H1 (cell line): ENCODE data around the gene DNAJC17. TPM values are rescaled to one million over a fixed set of nuclear protein-coding genes. Genes with fewer than 3 reads are reported as not detected.

ENCODE experiments used
- CTCF ChIA-PET: fragments of 300-600 bp; sonication (Branson Sonifier 250); formaldehyde crosslinking; loops from one replicate; lab custom pipeline; 2021; ENCODE audit not compliant: partially characterized antibody; lab: Charles Lee
- POLR2A ChIA-PET: fragments of 300-600 bp; sonication (Branson Sonifier 250); formaldehyde crosslinking; loops from one replicate; lab custom pipeline; 2021; ENCODE audit warnings: inconsistent platforms; ENCODE audit not compliant: partially characterized antibody; lab: Charles Lee
- DNase-seq, 2 experiments: peaks; one replicate each; pipeline versions ENCODE4 v3.0.0 to v3.0.0-alpha.2; 2010 to 2022; ENCODE audit warnings: low spot score in 2 of 2, low read depth in 1 of 2, mixed read lengths in 1 of 2
- FAIRE-seq: peaks from 2 replicates; lab custom pipeline; 2011; peaks lifted over from hg19 to GRCh38; lab: Jason Lieb, UNC
- H2AFZ ChIP-seq: 2 replicates; pipeline ENCODE4 v1.8.1; 2012; ENCODE audit warnings: low read length, inconsistent platforms
- H2AK5ac ChIP-seq: 2 replicates; pipeline ENCODE4 v1.6.1; 2013; ENCODE audit warnings: low read depth, low read length
- H2BK120ac ChIP-seq: replicated peaks from 2 replicates; pipeline ENCODE3; 2013; ENCODE audit warnings: low read depth, low read length, inconsistent platforms
- H2BK12ac ChIP-seq: 2 replicates; pipeline ENCODE4 v1.6.1; 2013; ENCODE audit warnings: low read depth, low read length
- H2BK15ac ChIP-seq: 2 replicates; pipeline ENCODE4 v1.6.1; 2013; ENCODE audit warnings: low read length
- H2BK20ac ChIP-seq: 2 replicates; pipeline ENCODE4 v1.6.1; 2013; ENCODE audit warnings: low read length
- H2BK5ac ChIP-seq: 2 replicates; pipeline ENCODE4 v1.6.1; 2013; ENCODE audit warnings: low read depth, low read length
- H3K14ac ChIP-seq: 2 replicates; pipeline ENCODE4 v1.6.1; 2013; ENCODE audit warnings: inconsistent platforms; ENCODE audit not compliant: insufficient read length
- H3K18ac ChIP-seq: 2 replicates; pipeline ENCODE4 v1.6.1; 2013; ENCODE audit warnings: low read length; ENCODE audit errors: extremely low read depth
- H3K23ac ChIP-seq: 2 replicates; pipeline ENCODE4 v1.6.1; 2013; ENCODE audit warnings: inconsistent platforms; ENCODE audit not compliant: insufficient read length
- H3K23me2 ChIP-seq: 2 replicates; pipeline ENCODE4 v1.6.1; 2013; ENCODE audit warnings: low read depth, low read length
- H3K27ac ChIP-seq: 2 replicates; pipeline ENCODE4 v1.6.1; 2011; ENCODE audit warnings: low read depth, low read length, inconsistent platforms
- H3K27me3 ChIP-seq, 4 experiments: replicated peaks in 1 of 4; 1 replicate in 1 of 4; 2 replicates in 3 of 4; pipeline versions ENCODE4 v1.6.1 to v1.8.1; 2011 to 2013; ENCODE audit warnings: low read length in 3 of 4, mild to moderate bottlenecking in 3 of 4, inconsistent platforms in 2 of 4, mixed read lengths in 2 of 4, moderate library complexity in 1 of 4; ENCODE audit not compliant: control insufficient read depth in 3 of 4, insufficient read depth in 3 of 4; ENCODE audit errors: extremely low read depth in 1 of 4
- H3K36me3 ChIP-seq, 4 experiments: 2 replicates each; pipeline versions ENCODE4 v1.6.1 to v1.8.1; 2011 to 2013; ENCODE audit warnings: mild to moderate bottlenecking in 4 of 4, low read length in 3 of 4, moderate library complexity in 2 of 4, control low read depth in 1 of 4, inconsistent platforms in 1 of 4; ENCODE audit not compliant: insufficient read depth in 4 of 4, control insufficient read depth in 2 of 4
- H3K4ac ChIP-seq: replicated peaks from 2 replicates; pipeline ENCODE3; 2013; ENCODE audit warnings: low read length, low read depth, mixed read lengths, inconsistent platforms; ENCODE audit not compliant: insufficient read length
- H3K4me1 ChIP-seq, 4 experiments: replicated peaks in 1 of 4; 1 replicate in 1 of 4; 2 replicates in 3 of 4; pipeline versions ENCODE4 v1.6.1 to v1.8.1; 2011 to 2013; ENCODE audit warnings: low read length in 3 of 4, inconsistent platforms in 2 of 4, mixed read lengths in 1 of 4; ENCODE audit not compliant: insufficient read depth in 4 of 4, control insufficient read depth in 3 of 4
- H3K4me2 ChIP-seq, 2 experiments: 2 replicates each; pipeline versions ENCODE4 v1.6.1 to v1.8.1; 2011 to 2013; ENCODE audit warnings: low read depth in 2 of 2, low read length in 2 of 2, control low read depth in 1 of 2, inconsistent platforms in 1 of 2, mild to moderate bottlenecking in 1 of 2; ENCODE audit not compliant: insufficient read depth in 1 of 2
- H3K4me3 ChIP-seq, 4 experiments: fragments of 200-600, 300-600 bp in 1 of 4; sonication (generic), shearing (Covaris generic), sonication (Bioruptor Twin) in 1 of 4; 2 replicates each; pipeline versions ENCODE4 v1.5.1 to v1.8.1; 2011 to 2016; ENCODE audit warnings: low read length in 4 of 4, low read depth in 3 of 4, control low read depth in 2 of 4, inconsistent platforms in 2 of 4, mild to moderate bottlenecking in 2 of 4, mixed read lengths in 1 of 4, moderate library complexity in 1 of 4; ENCODE audit not compliant: insufficient read depth in 2 of 4; ENCODE audit errors: extremely low read depth in 1 of 4
- H3K56ac ChIP-seq: replicated peaks from 2 replicates; pipeline ENCODE3; 2013; ENCODE audit warnings: low read depth, mild to moderate bottlenecking, mixed read lengths, low read length, inconsistent platforms; ENCODE audit not compliant: insufficient read length
- H3K79me1 ChIP-seq: 2 replicates; pipeline ENCODE4 v1.6.1; 2013; ENCODE audit warnings: low read depth, low read length, control low read depth
- H3K79me2 ChIP-seq, 2 experiments: 2 replicates each; pipeline versions ENCODE4 v1.6.1 to v1.8.1; 2012 to 2013; ENCODE audit warnings: low read length in 2 of 2, mild to moderate bottlenecking in 2 of 2, inconsistent platforms in 1 of 2; ENCODE audit not compliant: insufficient read depth in 2 of 2, control insufficient read depth in 1 of 2
- H3K9ac ChIP-seq, 4 experiments: replicated peaks in 1 of 4; 1 replicate in 1 of 4; 2 replicates in 3 of 4; pipeline versions ENCODE4 v1.6.1 to v1.8.1; 2011 to 2013; ENCODE audit warnings: low read depth in 3 of 4, low read length in 3 of 4, control low read depth in 2 of 4, mild to moderate bottlenecking in 2 of 4, moderate library complexity in 2 of 4, inconsistent platforms in 1 of 4; ENCODE audit errors: extremely low read depth in 1 of 4
- H3K9me3 ChIP-seq, 2 experiments: 2 replicates each; pipeline versions ENCODE4 v1.6.1 to v1.8.1; 2012 to 2013; ENCODE audit warnings: mild to moderate bottlenecking in 2 of 2, moderate library complexity in 2 of 2, control low read depth in 1 of 2, inconsistent platforms in 1 of 2, low read depth in 1 of 2, low read length in 1 of 2, mixed read lengths in 1 of 2; ENCODE audit not compliant: insufficient read depth in 2 of 2
- H4K20me1 ChIP-seq, 2 experiments: replicated peaks in 1 of 2; 2 replicates each; pipeline versions ENCODE3 to v1.8.1; 2011 to 2013; ENCODE audit warnings: inconsistent platforms in 2 of 2, low read length in 2 of 2, mild to moderate bottlenecking in 1 of 2; ENCODE audit not compliant: insufficient read depth in 2 of 2, control insufficient read depth in 1 of 2
- H4K5ac ChIP-seq: 2 replicates; pipeline ENCODE4 v1.6.1; 2013; ENCODE audit warnings: low read length, low read depth, mixed read lengths, inconsistent platforms; ENCODE audit not compliant: insufficient read length
- H4K8ac ChIP-seq: 2 replicates; pipeline ENCODE4 v1.8.0; 2013; ENCODE audit warnings: mild to moderate bottlenecking, moderate library complexity, low read length, inconsistent platforms; ENCODE audit not compliant: insufficient read depth; ENCODE audit errors: extremely low read depth
- H4K91ac ChIP-seq: replicated peaks from 2 replicates; pipeline ENCODE3; 2013; ENCODE audit warnings: low read length, mixed read lengths, inconsistent platforms; ENCODE audit not compliant: insufficient read length
- ASH2L ChIP-seq: fragments of 200-600, 300-600 bp; sonication (generic); IDR thresholded peaks from one replicate; pipeline ENCODE4 v1.7.1; 2017; ENCODE audit warnings: low read length
- CBX5 ChIP-seq: fragments of 300-800, 300-1000 bp; sonication (generic); IDR thresholded peaks from 2 replicates; pipeline ENCODE4 v1.7.1; 2016; ENCODE audit warnings: antibody characterized with exemption, low read length, low read depth
- RAD21 ChIP-seq, 2 experiments: IDR thresholded peaks in 1 of 2; conservative IDR thresholded peaks in 1 of 2; 2 replicates each; pipeline ENCODE4 v1.6.1; 2011; ENCODE audit warnings: low read depth in 2 of 2, low read length in 2 of 2, improper control_type of control experiment in 1 of 2, inconsistent platforms in 1 of 2, mild to moderate bottlenecking in 1 of 2, moderate library complexity in 1 of 2
- RBBP5 ChIP-seq: IDR thresholded peaks from 2 replicates; pipeline ENCODE4 v1.7.1; 2012; ENCODE audit warnings: low read depth, mild to moderate bottlenecking, inconsistent platforms, low read length, moderate library complexity, borderline replicate concordance
- RFX5 ChIP-seq: IDR thresholded peaks from 2 replicates; pipeline ENCODE4 v1.6.1; 2011; ENCODE audit warnings: low read depth, low read length, improper control_type of control experiment, borderline replicate concordance
- TCF12 ChIP-seq: IDR thresholded peaks from 2 replicates; pipeline ENCODE4 v1.6.1; 2011; ENCODE audit warnings: low read depth, mild to moderate bottlenecking, low read length
- WGBS, 2 experiments: shearing (Covaris generic) in 1 of 2; methylation state at CpG; one replicate each; pipeline versions ENCODE4 v1.1.6 to v1.1.7; 2013 to 2015; ENCODE audit warnings: low lambda C conversion rate in 2 of 2, mixed read lengths in 2 of 2, inconsistent platforms in 1 of 2, low coverage in 1 of 2, missing lambda C conversion rate in 1 of 2; ENCODE audit not compliant: insufficient replicate concordance in 2 of 2, insufficient coverage in 1 of 2, insufficient read length in 1 of 2; ENCODE audit errors: extremely low coverage in 1 of 2, missing lambda C conversion rate in 1 of 2; 5-methylcytosine and 5-hydroxymethylcytosine counted together
- polyA plus RNA-seq, 7 experiments: library from polyadenylated mRNA; depleted of rRNA in 3 of 7; stranded (reverse) in 5 of 7; unstranded in 2 of 7; fragments of >200 nt in 5 of 7; fragments of 200-250 nt in 2 of 7; gene quantifications; 1 replicate in 5 of 7; 2 replicates in 1 of 7; 4 replicates in 1 of 7; pipeline versions ENCODE4 v1.2.1 to v1.2.3, GENCODE V29; 2011 to 2013; ENCODE audit warnings: missing spikeins in 2 of 7, mixed read lengths in 2 of 7
- total RNA-seq: library from RNA; stranded (reverse); fragmentation: NEBNext Ultra II Directional; extraction: Animal tissue kit (Norgen Biotek cat#: 25700); gene quantifications from 2 replicates; pipeline ENCODE4 v1.2.1, GENCODE V29; 2021

Gene DNAJC17
- total and polyA plus RNA-seq, 2 of the 8 experiments (the other 6 are each of a cell fraction or from before 2014, with no cell fraction given), result 39.5 to 45.4 TPM

GRCh38 chr15:40808861-40809450 is 1.7 kb upstream of the DNAJC17 start:
- WGBS, 2 experiments, result 83% methylated on average over 7 of the region's 8 CpGs; no CpG with 5 or more reads in 1 of the 2 experiments
- no peaks in the 10 kb centered on the region for H3K79me1 ChIP-seq
- H3K9me3 ChIP-seq, result no peaks in the 10 kb centered on the region
- no peak for FAIRE-seq
- ChIA-PET POLR2A (no interaction called here), CTCF (interaction anchor here (0.6 to 1.4 kb wide), 3 partner anchors 36 to 74 kb away, joined by 3 to 4 read pairs (median 3); partner anchors contain the start of gene GCHFR)
- no peak overlapping the region for H2BK20ac ChIP-seq
- H3K79me2 ChIP-seq, result no peaks in the 10 kb centered on the region
- no peaks in the 10 kb centered on the region for H3K27me3 ChIP-seq
- no peak overlapping the region for H4K91ac ChIP-seq
- peaks cover 0 to 2% (median 0%) of the 10 kb centered on the region in 4 experiments; a peak in 1 of 8 replicates for H3K36me3 ChIP-seq
- no peak overlapping the region for H2BK15ac ChIP-seq
- H3K14ac ChIP-seq, result no peak overlapping the region
- peak overlapping the region in 1 of 4 experiments; percentile 44; a peak in 1 of 7 replicates for H3K9ac ChIP-seq
- no peak overlapping the region for H3K23ac ChIP-seq
- peaks cover 7% of the 10 kb centered on the region; the same call in 1 of the 2 replicates for H3K23me2 ChIP-seq
- no peak overlapping the region; a peak in 1 of 4 replicates for H3K4me2 ChIP-seq
- H4K20me1 ChIP-seq, result no peaks in the 10 kb centered on the region
- no peak overlapping the region for H4K5ac ChIP-seq
- no peak overlapping the region for H2BK120ac ChIP-seq
- H2AFZ ChIP-seq, result no peak overlapping the region
- no peak overlapping the region for H2BK5ac ChIP-seq
- no peak overlapping the region for H2BK12ac ChIP-seq
- H3K4me1 ChIP-seq, result peaks cover 0 to 10% (median 5%) of the 10 kb centered on the region in 4 experiments; a peak in 5 of 7 replicates
- no peak overlapping the region for H3K4ac ChIP-seq
- no peak for DNase-seq
- no peak overlapping the region for H2AK5ac ChIP-seq
- no peak for TF ChIP-seq RBBP5
- no peak for TF ChIP-seq ASH2L
- TF ChIP-seq RAD21 (IDR thresholded peaks at IDR 0.05 in 1 of 2, conservative IDR thresholded peaks at IDR 0.05 in 1 of 2; ENCODE audit: low read depth in 2 of 2, low read length in 2 of 2), result no peak
- no peak for TF ChIP-seq TCF12
- TF ChIP-seq CBX5, result no peak
- TF ChIP-seq RFX5, result no peak
- H3K4me3 ChIP-seq, result no peak overlapping the region
- H3K56ac ChIP-seq, result no peak overlapping the region
- no peak overlapping the region for H3K27ac ChIP-seq
- H3K18ac ChIP-seq, result no peak overlapping the region
- no peak overlapping the region; the same call in 1 of the 2 replicates for H4K8ac ChIP-seq
